HG03378 (cell line): Measurements from ENCODE around the gene MUC2.

Experiments
- ATAC-seq: cut with Tn5 transposase; IDR thresholded peaks from one replicate; pipeline ENCODE4 v1.9.1; 2021; ENCODE audit warnings: mild to moderate bottlenecking, moderate library complexity; ENCODE audit not compliant: unreplicated experiment

The MUC2 gene

DNA sequence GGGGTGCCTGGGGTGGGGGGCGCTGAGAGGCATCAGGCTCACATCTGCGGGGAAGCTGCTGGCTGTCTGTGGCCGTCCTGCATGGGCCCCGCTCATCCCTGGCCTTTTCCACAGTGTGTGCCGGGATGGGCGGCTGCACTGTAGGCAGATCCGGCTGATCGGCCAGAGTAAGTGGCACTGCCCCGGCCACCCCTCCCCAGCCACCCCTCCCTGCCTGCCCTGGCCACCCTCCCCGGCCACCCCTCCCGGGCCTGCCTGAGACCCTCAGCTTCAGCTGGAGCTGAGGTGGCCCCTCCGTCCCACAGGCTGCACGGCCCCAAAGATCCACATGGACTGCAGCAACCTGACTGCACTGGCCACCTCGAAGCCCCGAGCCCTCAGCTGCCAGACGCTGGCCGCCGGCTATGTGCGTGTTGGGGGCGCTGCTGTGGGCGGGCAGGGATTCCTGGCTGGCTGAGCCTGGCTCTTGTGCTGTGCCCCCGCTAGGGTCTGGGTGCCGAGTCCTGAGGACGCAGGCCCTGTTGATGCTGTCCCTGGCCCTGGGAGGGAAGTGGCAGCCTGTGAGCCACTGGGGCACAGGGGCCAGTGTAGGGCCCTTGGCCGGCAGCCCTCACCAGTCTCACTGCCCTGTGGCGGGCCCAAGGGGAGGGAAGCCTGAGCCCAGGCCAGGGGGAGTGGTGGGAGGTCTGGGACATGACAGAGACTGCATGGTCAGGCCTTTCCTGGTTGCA lies 10.9 kb downstream of the MUC2 start:
- no peak for ATAC-seq

DNA sequence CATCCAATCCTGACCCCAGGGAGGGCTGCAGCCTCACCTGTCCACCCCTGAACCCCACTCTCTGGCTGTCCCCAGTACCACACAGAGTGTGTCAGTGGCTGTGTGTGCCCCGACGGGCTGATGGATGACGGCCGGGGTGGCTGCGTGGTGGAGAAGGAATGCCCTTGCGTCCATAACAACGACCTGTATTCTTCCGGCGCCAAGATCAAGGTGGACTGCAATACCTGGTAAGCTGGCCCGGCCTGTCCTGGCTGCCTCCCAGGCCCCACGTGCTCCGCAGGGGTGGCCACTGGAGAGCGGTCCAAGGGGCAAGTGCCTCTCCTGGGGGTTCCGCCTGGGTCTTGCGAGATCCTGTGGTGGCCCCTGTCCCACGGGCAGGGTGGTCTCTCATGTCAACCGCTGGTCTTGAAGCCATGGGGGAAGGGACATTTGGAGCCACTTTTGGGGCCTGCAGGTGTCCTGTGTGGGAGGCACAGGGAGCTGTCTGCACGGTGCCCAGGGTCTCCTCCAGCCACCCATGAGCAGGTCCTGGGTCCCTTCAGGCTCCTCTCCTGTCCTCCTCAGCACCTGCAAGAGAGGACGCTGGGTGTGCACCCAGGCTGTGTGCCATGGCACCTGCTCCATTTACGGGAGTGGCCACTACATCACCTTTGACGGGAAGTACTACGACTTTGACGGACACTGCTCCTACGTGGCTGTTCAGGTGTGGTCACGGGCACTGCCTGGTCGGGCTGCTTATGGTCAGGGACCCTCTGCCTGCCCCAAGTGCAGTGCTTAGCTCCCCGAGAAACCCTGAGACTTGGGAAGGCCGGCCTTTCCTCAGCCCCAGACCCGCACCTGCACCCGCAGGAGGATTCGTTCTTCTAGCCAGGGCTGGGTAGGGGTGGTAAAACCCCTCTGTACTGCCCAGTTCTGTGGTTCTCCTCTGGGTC lies 11.8 kb downstream of the MUC2 start:
- ATAC-seq, result no peak

DNA sequence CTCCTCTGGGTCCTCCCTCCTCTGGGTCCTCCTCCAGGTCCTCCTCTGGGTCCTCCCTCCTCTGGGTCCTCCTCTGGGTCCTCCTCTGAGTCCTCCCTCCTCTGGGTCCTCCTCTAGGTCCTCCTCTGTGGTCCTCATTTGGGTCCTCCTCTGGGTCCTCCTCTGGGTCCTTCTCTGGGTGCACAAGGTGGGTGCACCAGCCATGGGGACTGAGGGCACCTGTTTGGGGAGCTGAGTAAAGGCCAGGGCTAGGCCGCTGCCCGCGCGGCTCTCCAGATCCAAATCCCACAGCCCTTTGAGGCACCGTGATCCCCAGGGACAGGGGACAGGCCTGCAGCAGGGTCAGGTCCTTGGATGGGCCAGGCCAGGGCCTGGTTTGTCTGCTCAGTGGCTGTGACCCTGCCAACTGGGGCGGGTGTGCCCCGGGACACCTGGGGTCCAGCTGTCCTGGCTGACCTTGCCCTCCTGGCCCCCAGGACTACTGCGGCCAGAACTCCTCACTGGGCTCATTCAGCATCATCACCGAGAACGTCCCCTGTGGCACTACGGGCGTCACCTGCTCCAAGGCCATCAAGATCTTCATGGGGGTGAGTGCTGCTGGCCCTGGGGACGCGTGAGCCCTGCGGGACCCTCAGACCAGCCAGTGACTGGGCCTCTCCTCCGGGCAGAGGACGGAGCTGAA lies 12.7 kb downstream of the MUC2 start:
- no peak for ATAC-seq

DNA sequence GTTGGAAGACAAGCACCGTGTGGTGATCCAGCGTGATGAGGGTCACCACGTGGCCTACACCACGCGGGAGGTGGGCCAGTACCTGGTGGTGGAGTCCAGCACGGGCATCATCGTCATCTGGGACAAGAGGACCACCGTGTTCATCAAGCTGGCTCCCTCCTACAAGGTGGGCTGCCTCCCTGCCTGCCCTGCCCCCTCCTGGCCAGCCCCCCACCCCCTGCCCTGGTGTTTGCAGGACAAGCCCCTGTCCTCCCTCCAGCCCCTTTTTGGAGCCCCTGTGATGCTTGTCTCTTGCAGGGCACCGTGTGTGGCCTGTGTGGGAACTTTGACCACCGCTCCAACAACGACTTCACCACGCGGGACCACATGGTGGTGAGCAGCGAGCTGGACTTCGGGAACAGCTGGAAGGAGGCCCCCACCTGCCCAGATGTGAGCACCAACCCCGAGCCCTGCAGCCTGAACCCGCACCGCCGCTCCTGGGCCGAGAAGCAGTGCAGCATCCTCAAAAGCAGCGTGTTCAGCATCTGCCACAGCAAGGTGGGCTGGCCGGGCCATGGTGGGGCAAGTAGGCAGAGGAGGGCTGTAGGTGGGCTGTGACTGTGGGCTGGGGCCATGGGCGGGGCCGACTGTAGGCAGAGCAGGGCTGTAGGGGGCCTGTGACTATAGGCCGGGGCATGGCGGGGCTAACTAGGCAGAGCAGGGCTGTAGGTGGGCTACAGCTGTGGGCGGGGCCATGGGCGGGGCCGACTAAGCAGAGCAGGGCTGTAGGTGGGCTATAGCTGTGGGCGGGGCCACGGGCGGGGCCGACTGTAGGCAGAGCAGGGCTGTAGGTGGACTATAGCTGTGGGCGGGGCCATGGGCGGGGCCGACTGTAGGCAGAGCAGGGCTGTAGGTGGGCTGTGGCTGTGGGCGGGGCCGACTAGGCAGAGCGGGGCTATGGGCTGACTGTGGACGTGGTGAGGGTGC lies 13.6 kb downstream of the MUC2 start:
- ATAC-seq, result no peak

GRCh38 chr11:1088927-1089737 lies 14.5 kb downstream of the MUC2 start:
- no peak for ATAC-seq

DNA sequence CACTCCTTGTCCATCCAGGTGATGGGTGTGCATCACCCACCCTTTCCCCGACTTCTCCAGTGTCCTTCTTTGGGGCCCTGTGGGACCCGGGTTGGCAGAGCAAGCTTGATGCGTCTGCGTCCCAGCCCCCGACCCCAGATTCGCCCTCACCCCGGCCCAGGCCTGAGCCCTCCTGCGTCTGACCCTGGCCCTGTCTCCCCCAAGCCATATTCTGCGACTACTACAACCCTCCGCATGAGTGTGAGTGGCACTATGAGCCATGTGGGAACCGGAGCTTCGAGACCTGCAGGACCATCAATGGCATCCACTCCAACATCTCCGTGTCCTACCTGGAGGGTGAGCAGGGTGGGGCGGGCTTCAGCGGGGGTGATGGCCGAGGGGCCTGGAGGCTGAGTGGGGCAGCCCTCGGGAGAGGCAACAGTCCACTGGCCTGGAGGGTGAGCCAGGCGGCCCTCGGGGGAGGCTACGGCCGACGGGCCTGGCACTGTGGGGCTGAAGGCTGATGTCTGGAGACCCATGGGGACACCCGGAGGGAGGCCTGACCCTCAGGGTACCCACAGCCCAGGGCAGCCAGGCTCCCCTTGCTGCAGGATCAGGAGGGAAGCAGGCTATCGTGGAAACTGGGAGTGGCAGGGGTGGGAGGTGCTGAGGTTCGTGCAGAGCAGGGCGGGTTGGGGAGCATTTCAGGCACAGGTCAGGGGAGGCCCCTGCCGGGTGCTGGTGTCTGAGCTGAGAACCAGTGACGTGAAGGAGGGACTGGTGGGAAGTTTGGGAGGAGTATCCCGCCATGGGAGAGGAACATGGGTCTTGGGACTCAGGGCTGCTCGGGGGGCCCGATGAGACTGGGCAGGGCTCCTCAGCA lies 15.3 kb downstream of the MUC2 start:
- no peak for ATAC-seq

DNA sequence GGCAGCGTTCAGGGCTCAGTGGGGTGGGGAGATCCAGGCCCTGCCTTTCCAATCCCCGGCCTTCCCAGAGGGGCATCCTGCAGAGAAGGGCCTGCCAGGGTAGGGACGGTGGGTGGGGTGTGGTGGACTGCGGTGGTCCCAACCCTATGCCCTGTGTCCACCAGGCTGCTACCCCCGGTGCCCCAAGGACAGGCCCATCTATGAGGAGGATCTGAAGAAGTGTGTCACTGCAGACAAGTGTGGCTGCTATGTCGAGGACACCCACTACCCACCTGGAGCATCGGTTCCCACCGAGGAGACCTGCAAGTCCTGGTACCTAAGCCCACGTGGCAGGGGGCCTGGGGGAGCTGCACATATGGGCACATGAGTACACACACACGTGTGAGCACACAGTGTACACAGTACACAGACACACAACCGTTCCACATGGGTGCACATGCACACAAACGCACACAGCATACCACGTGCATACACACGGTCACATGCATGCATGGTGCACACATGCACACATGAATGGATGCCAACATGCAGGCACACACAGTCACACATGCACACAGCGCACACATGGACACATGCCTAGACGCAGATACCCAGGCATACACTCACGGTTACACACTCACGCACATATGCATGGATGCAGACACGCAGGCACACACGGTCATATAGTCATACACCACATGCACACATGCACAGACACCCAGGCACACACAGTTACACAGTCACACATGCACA lies 16.1 kb downstream of the MUC2 start:
- ATAC-seq, result no peak

- ATAC-seq, result no peak
Measured at GRCh38 chr11:1091332-1092083, 16.8 kb downstream of the MUC2 start.

DNA sequence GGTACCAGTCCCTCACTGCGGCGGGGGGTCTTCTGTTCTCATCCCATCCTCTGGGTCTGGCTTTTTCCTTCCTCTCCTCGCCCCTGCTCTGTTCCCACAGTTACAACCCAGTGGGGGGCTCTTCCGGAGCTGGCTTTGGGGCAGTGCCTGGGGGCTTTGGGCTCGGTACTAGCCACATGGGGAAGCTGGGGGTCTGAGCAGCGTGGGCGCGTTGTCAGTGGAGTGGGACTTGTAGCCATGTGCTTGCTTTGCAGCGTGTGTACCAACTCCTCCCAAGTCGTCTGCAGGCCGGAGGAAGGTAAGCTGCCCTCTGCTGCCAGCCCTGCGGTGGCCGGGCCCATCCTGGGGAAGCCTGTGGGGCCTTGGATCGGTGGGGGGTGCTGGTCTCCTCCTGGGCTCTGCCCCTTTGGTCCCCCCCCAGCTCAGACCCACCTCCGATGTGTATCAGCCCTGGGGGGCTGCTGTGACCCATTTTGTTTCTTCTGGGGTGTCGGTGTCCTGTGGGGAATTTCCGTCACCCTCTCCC lies 17.5 kb downstream of the MUC2 start:
- no peak for ATAC-seq

- no peak for ATAC-seq
Measured at GRCh38 chr11:1092919-1093318, 18.2 kb downstream of the MUC2 start.

DNA sequence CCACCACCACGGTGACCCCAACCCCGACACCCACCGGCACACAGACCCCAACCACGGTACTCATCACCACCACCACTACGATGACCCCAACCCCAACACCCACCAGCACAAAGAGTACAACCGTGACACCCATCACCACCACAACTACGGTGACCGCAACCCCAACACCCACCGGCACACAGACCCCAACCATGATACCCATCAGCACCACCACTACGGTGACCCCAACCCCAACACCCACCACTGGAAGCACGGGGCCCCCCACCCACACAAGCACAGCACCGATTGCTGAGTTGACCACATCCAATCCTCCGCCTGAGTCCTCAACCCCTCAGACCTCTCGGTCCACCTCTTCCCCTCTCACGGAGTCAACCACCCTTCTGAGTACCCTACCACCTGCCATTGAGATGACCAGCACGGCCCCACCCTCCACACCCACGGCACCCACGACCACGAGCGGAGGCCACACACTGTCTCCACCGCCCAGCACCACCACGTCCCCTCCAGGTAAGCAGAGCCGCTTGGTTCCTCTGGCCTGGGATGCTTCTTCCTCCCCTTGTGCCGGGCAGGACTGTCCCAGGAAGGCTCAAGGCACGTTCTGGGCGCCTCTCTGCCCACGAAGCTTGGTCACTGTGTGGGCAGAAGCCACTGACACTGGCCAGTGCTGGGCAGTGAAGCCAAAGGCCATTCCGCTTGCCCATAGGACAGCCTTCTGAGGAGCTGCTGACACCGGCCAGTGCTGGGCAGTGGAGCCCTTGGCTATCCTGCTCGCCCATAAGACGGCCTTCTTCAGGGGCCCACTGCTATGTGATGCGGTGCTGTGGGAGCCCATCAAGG lies 25.1 kb downstream of the MUC2 start:
- ATAC-seq, result no peak

- no peak for ATAC-seq
Measured at GRCh38 chr11:1100417-1101245, 26.0 kb downstream of the MUC2 start.

GRCh38 chr11:1101318-1102089 lies 26.8 kb downstream of the MUC2 start:
- no peak for ATAC-seq

GRCh38 chr11:1102221-1102971 lies 27.7 kb downstream of the MUC2 start:
- ATAC-seq, result no peak
